ENCODE data around the gene SGK2. TPM values are rescaled to one million over a fixed set of nuclear protein-coding genes. Genes with fewer than 3 reads are reported as not detected.

SGK2 gene
- total RNA-seq, 1 experiment from 2014 or later: not detected

DNA sequence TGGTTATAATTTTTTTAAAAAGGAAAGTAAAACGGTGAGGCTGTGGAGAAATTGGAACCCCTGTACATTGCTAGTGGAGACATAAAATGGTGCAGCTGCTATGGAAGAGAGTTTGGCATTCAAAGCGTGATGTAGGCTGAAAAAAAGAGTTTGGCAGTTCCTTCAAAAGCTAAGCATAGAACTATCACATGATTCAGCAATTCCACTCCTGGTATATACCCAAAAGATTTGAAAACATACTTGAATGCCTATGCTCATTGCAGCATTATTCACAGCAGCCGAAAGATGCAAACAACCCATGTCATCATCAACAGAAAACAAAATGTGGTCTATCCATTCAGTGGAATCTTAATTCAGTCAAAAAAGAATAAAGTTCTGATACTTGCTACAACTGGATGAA lies 4.5 kb upstream of the SGK2 start:
- Histone ChIP-seq H2BK15ac (ENCODE audit: low read depth, low read length) (no peak overlapping the region), H3K23me2 (ENCODE audit: insufficient read length, low read depth, low read length, poor library complexity, severe bottlenecking) (no peaks in the 10 kb centered on the region), H3K23ac (ENCODE audit: insufficient read length, low read depth, low read length) (no peak overlapping the region), H3K9ac (ENCODE audit: extremely low read depth, insufficient read length, low read length) (no peak overlapping the region), H3K27ac (ENCODE audit: insufficient read length, low read depth, low read length) (no peak overlapping the region), H3K14ac (ENCODE audit: insufficient read depth, low read length) (no peak overlapping the region), H3K18ac (ENCODE audit: insufficient read length, low read depth, low read length) (no peak overlapping the region), H4K5ac (ENCODE audit: insufficient read length, low read depth, low read length) (no peak overlapping the region), H2BK120ac (ENCODE audit: low read depth, low read length, poor library complexity, severe bottlenecking) (no peak overlapping the region), H2BK12ac (ENCODE audit: insufficient read length, low read depth, low read length) (no peak overlapping the region), H3T11ph (ENCODE audit: low read length) (no peak overlapping the region), H3K27me3 (ENCODE audit: insufficient read depth, low read length) (no peaks in the 10 kb centered on the region), H3K4me1 (ENCODE audit: insufficient read depth, low read length) (peaks cover 2% of the 10 kb centered on the region), H2AFZ (ENCODE audit: low read length) (no peak overlapping the region), H4K8ac (replicated peaks; ENCODE audit: insufficient read length, low read depth, low read length) (no peak overlapping the region), H4K20me1 (ENCODE audit: control insufficient read depth, insufficient read depth, insufficient read length) (no peaks in the 10 kb centered on the region), H2BK5ac (ENCODE audit: insufficient read length, low read length) (no peak overlapping the region), H4K91ac (ENCODE audit: insufficient read length, low read depth, low read length) (no peak overlapping the region), H3K56ac (ENCODE audit: insufficient read length, low read depth, low read length) (no peak overlapping the region), H3K79me2 (ENCODE audit: insufficient read depth, low read length) (no peaks in the 10 kb centered on the region), H3K9me3 (ENCODE audit: control insufficient read depth, low read depth, low read length) (no peaks in the 10 kb centered on the region), H2BK20ac (ENCODE audit: low read depth, low read length, poor library complexity, severe bottlenecking) (no peak overlapping the region), H3K79me1 (ENCODE audit: insufficient read depth, low read depth, low read length, poor library complexity, severe bottlenecking) (no peaks in the 10 kb centered on the region), H2AK5ac (ENCODE audit: insufficient read length, low read length) (no peak overlapping the region), H3K4me2 (ENCODE audit: insufficient read depth, insufficient read length, low read length) (no peak overlapping the region), H3K4ac (ENCODE audit: low read depth, low read length) (no peak overlapping the region)
- no peak overlapping the region for H3K27ac Mint-ChIP-seq
- H3K36me3 Mint-ChIP-seq (ENCODE audit: insufficient read depth in 1 of 3, low read depth in 3 of 3): no peaks in the 10 kb centered on the region
- WGBS (ENCODE audit: extremely low coverage, insufficient read length, low lambda C conversion rate): no CpG with 5 or more reads among the region's 3 CpGs
- H3K9me3 Mint-ChIP-seq: no peaks in the 10 kb centered on the region
- H3K4me1 Mint-ChIP-seq: peaks cover 7 to 10% of the 10 kb centered on the region in 2 experiments
- TF ChIP-seq, protein P1, sequence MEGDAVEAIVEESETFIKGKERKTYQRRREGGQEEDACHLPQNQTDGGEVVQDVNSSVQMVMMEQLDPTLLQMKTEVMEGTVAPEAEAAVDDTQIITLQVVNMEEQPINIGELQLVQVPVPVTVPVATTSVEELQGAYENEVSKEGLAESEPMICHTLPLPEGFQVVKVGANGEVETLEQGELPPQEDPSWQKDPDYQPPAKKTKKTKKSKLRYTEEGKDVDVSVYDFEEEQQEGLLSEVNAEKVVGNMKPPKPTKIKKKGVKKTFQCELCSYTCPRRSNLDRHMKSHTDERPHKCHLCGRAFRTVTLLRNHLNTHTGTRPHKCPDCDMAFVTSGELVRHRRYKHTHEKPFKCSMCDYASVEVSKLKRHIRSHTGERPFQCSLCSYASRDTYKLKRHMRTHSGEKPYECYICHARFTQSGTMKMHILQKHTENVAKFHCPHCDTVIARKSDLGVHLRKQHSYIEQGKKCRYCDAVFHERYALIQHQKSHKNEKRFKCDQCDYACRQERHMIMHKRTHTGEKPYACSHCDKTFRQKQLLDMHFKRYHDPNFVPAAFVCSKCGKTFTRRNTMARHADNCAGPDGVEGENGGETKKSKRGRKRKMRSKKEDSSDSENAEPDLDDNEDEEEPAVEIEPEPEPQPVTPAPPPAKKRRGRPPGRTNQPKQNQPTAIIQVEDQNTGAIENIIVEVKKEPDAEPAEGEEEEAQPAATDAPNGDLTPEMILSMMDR (conservative IDR thresholded peaks at IDR 0.05): no peak
- no peak for DNase-seq
- H3K4me3 Mint-ChIP-seq: no peak overlapping the region
- H3K27me3 Mint-ChIP-seq (ENCODE audit: low read depth): peaks cover 2% of the 10 kb centered on the region; the same call in 1 of the 2 replicates
